NB4 (cell line): ENCODE results near the gene SLC22A9.

Source experiments
- CTCF ChIP-seq: IDR thresholded peaks from one replicate; pipeline ENCODE4 v1.5.1; 2012; ENCODE audit warnings: low read depth, low read length
- MAX ChIP-seq: IDR thresholded peaks from 2 replicates; pipeline ENCODE4 v1.6.1; 2011; ENCODE audit warnings: low read depth, low read length
- POLR2A ChIP-seq: IDR thresholded peaks from 2 replicates; pipeline ENCODE4 v1.6.1; 2011; ENCODE audit warnings: mild to moderate bottlenecking; ENCODE audit not compliant: insufficient read length; ENCODE audit errors: extremely low read depth

GRCh38 chr11:63375434-63375833 lies 5.8 kb downstream of the SLC22A9 start:
- no peak for TF ChIP-seq CTCF
- no peak for TF ChIP-seq POLR2A
- no peak for TF ChIP-seq MAX
